ENCODE results near the gene NEDD4L.
"Not testable (repeated sequence)": the region's sequence is repeated elsewhere in the genome, so short reads cannot be mapped to it uniquely, and the experiment has no call there.

NEDD4L gene

GRCh38 chr18:58243401-58243800, 199.4 kb downstream of the NEDD4L start:
- no peak for DNase-seq

GRCh38 chr18:58247363-58247834, 203.4 kb downstream of the NEDD4L start:
- DNase-seq: no peak

GRCh38 chr18:58249712-58250111, 205.7 kb downstream of the NEDD4L start:
- DNase-seq: no peak

- DNase-seq: no peak
Observed at GRCh38 chr18:58251416-58251815, 207.4 kb downstream of the NEDD4L start.

GRCh38 chr18:58252166-58252565, 208.1 kb downstream of the NEDD4L start:
- no peak for DNase-seq

- DNase-seq: no peak
Observed at GRCh38 chr18:58253318-58253717, 209.3 kb downstream of the NEDD4L start.

- no peak for DNase-seq
Observed at GRCh38 chr18:58253871-58254270, 209.8 kb downstream of the NEDD4L start.

GRCh38 chr18:58254873-58255511, 211.0 kb downstream of the NEDD4L start:
- DNase-seq: no peak

GRCh38 chr18:58255701-58256311, 211.8 kb downstream of the NEDD4L start:
- no peak for DNase-seq

GRCh38 chr18:58256316-58257080, 212.5 kb downstream of the NEDD4L start:
- no peak for DNase-seq

GRCh38 chr18:58257461-58257860, 213.4 kb downstream of the NEDD4L start:
- no peak for DNase-seq

- DNase-seq: no peak
Observed at GRCh38 chr18:58258692-58259342, 214.8 kb downstream of the NEDD4L start.

GRCh38 chr18:58263055-58263957, 219.3 kb downstream of the NEDD4L start:
- DNase-seq: no peak

GRCh38 chr18:58264075-58264474, 220.0 kb downstream of the NEDD4L start:
- no peak for DNase-seq

- DNase-seq: no peak
Observed at GRCh38 chr18:58264840-58265239, 220.8 kb downstream of the NEDD4L start.

GRCh38 chr18:58265489-58265888, 221.5 kb downstream of the NEDD4L start:
- not testable (repeated sequence) for DNase-seq

GRCh38 chr18:58266291-58266690, 222.3 kb downstream of the NEDD4L start:
- DNase-seq: no peak

GRCh38 chr18:58267493-58267892, 223.5 kb downstream of the NEDD4L start:
- DNase-seq: no peak

GRCh38 chr18:58268849-58269248, 224.8 kb downstream of the NEDD4L start:
- no peak for DNase-seq

- DNase-seq: no peak
Observed at GRCh38 chr18:58269931-58270330, 225.9 kb downstream of the NEDD4L start.

GRCh38 chr18:58270396-58270795, 226.4 kb downstream of the NEDD4L start:
- no peak for DNase-seq

- DNase-seq: no peak
Observed at GRCh38 chr18:58271770-58272169, 227.7 kb downstream of the NEDD4L start.

All from effector CD4-positive, alpha-beta T cell (primary cell).